ENCODE data around the gene SIPA1L3.

SIPA1L3 gene

DNA sequence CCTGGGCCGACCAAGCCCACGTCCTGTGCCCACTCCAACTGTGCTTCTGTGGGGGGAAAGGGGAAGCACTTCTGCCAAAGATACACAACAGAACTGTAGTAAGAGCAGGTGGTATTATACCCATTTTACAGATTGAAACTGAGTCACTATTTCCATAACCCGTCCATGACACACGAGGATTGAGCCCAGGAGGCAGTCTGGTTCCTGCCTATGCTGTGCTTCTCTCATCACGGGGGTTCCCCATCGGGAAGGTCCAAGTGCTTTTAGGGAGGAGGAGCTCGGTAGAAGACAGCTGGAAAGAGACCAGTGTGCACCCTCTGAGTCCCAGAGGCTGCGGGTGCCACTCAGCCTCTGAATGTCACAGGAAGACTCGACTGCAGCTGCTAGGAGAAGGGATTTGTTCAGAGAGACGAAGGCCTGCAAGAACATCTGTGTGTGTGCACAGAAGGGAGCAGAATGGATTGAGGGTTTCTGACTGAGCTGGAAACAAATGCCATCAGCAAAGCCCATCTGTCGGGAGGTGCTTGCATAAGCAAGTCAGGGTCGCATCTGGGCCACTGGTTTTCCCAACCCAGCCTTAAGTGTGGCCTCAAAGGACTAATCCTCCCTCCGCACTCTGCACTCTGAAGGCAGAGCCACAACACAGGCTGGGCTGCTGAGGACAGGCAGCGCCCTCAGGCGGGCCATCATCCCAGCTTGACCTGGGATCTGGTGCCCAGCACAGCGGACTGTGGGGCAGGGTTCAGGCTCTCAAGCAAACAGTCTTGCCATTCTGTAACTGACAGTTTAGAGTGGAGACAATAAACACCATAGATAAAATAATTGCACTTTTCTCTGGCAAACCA lies 167.1 kb downstream of the SIPA1L3 start:
- in situ Hi-C loops (cut with MboI; ENCODE audit: low pct_unique_long_range_greater_than_20kb, low sequenced_read_pairs, unreplicated experiment) = no loop called here
- no peak for DNase-seq (ENCODE audit: low spot score)
- TF ChIP-seq, protein P1, sequence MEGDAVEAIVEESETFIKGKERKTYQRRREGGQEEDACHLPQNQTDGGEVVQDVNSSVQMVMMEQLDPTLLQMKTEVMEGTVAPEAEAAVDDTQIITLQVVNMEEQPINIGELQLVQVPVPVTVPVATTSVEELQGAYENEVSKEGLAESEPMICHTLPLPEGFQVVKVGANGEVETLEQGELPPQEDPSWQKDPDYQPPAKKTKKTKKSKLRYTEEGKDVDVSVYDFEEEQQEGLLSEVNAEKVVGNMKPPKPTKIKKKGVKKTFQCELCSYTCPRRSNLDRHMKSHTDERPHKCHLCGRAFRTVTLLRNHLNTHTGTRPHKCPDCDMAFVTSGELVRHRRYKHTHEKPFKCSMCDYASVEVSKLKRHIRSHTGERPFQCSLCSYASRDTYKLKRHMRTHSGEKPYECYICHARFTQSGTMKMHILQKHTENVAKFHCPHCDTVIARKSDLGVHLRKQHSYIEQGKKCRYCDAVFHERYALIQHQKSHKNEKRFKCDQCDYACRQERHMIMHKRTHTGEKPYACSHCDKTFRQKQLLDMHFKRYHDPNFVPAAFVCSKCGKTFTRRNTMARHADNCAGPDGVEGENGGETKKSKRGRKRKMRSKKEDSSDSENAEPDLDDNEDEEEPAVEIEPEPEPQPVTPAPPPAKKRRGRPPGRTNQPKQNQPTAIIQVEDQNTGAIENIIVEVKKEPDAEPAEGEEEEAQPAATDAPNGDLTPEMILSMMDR (IDR thresholded peaks at IDR 0.05; ENCODE audit: extremely low read depth, insufficient read depth, missing control alignments) = no peak

- TF ChIP-seq, protein P1 (IDR thresholded peaks at IDR 0.05; ENCODE audit: extremely low read depth, insufficient read depth, missing control alignments) = no peak
- DNase-seq (ENCODE audit: low spot score) = no peak
- in situ Hi-C loops (cut with MboI; ENCODE audit: low pct_unique_long_range_greater_than_20kb, low sequenced_read_pairs, unreplicated experiment) = no loop called here
These were observed 169.3 kb downstream of the SIPA1L3 start for GRCh38 chr19:38076337-38076736.

- TF ChIP-seq, protein P1 (IDR thresholded peaks at IDR 0.05; ENCODE audit: extremely low read depth, insufficient read depth, missing control alignments) = no peak
- no peak for DNase-seq (ENCODE audit: low spot score)
- in situ Hi-C loops (cut with MboI; ENCODE audit: low pct_unique_long_range_greater_than_20kb, low sequenced_read_pairs, unreplicated experiment) = no loop called here
These were observed 171.4 kb downstream of the SIPA1L3 start for GRCh38 chr19:38078302-38078930.

DNA sequence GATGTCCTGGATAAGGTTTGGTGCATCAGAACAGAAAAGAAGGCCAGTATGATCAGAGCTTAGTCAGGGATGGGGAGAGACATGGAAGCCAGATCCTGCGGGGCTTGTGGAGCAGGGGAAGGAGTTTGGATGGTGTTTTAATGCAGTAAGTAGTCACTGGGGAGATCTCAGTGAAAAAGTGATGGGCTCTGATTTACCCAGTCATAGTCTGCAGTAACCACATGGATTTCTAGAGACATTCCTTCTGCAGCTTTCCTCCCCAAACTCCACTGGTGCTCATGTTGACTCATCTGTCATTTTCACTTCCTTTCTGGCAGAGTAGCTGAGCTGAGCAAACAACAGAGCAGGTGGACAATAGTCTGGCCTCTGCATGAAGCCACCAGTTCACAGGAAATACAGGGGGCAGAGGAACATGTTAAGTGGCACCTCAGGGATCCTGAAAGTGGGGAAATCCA lies 172.9 kb downstream of the SIPA1L3 start:
- TF ChIP-seq, protein P1 (IDR thresholded peaks at IDR 0.05; ENCODE audit: extremely low read depth, insufficient read depth, missing control alignments) = no peak
- DNase-seq (ENCODE audit: low spot score) = peak; percentile 82
- in situ Hi-C loops (cut with MboI; ENCODE audit: low pct_unique_long_range_greater_than_20kb, low sequenced_read_pairs, unreplicated experiment) = no loop called here

GRCh38 chr19:38081547-38082255 lies 174.7 kb downstream of the SIPA1L3 start:
- in situ Hi-C loops (cut with MboI; ENCODE audit: low pct_unique_long_range_greater_than_20kb, low sequenced_read_pairs, unreplicated experiment) = no loop called here
- no peak for DNase-seq (ENCODE audit: low spot score)
- TF ChIP-seq, protein P1 (IDR thresholded peaks at IDR 0.05; ENCODE audit: extremely low read depth, insufficient read depth, missing control alignments) = no peak

- no peak for DNase-seq (ENCODE audit: low spot score)
- TF ChIP-seq, protein P1 (IDR thresholded peaks at IDR 0.05; ENCODE audit: extremely low read depth, insufficient read depth, missing control alignments) = no peak
- in situ Hi-C loops (cut with MboI; ENCODE audit: low pct_unique_long_range_greater_than_20kb, low sequenced_read_pairs, unreplicated experiment) = no loop called here
These were observed 175.5 kb downstream of the SIPA1L3 start for GRCh38 chr19:38082256-38083118.

Measured in GM13977 (cell line).